Ascending aorta (tissue), 2 donors: ENCODE measurements around the gene BOC. TPM values are rescaled to one million over a fixed set of nuclear protein-coding genes. Genes with fewer than 3 reads are reported as not detected.

Experiments
- DNase-seq, 2 donors: peaks; one replicate each; pipeline ENCODE4 v3.0.0-alpha.2; 2019; ENCODE audit warnings: low spot score in 2 of 2
- H3K27ac ChIP-seq, 2 donors: fragments of 200-600 bp; sonication (generic); one replicate each; pipeline ENCODE4 v1.5.1; 2016 to 2017; ENCODE audit warnings: mild to moderate bottlenecking in 1 of 2
- H3K27me3 ChIP-seq: fragments of 200-600 bp; sonication (generic); one replicate; pipeline ENCODE4 v1.5.1; 2017
- H3K36me3 ChIP-seq, 2 donors: fragments of 200-600 bp; sonication (generic); one replicate each; pipeline ENCODE4 v1.5.1; 2016
- H3K4me1 ChIP-seq, 2 donors: fragments of 200-600 bp; sonication (generic); one replicate each; pipeline ENCODE4 v1.5.1; 2016 to 2017; ENCODE audit warnings: mild to moderate bottlenecking in 1 of 2
- H3K4me3 ChIP-seq, 2 donors: fragments of 200-600 bp; sonication (generic); one replicate each; pipeline ENCODE4 v1.5.1; 2016 to 2017; ENCODE audit warnings: mild to moderate bottlenecking in 1 of 2
- H3K9me3 ChIP-seq, 2 donors: fragments of 200-600 bp; sonication (generic); one replicate each; pipeline ENCODE4 v1.5.1; 2016
- intact Hi-C: fragments of 100-400 bp; cut with DNase I; formaldehyde crosslinking; loops from one replicate; pipeline ENCODE4 v1.15.1; 2023
- total RNA-seq: library from RNA; depleted of rRNA; stranded (reverse); fragments of >200 nt; gene quantifications from one replicate; pipeline ENCODE4 v1.1.0, GENCODE V29; 2016
- TF ChIP-seq, protein P1 (sequence below), 3 experiments: fragments of 200-600 bp in 2 of 3; fragments of 450-650 bp in 1 of 3; sonication (generic) in 2 of 3; IDR thresholded peaks; one replicate each; pipeline ENCODE4 v1.5.1; 2016 to 2019; ENCODE audit warnings: antibody characterized with exemption in 3 of 3, mild to moderate bottlenecking in 1 of 3, moderate library complexity in 1 of 3

Gene BOC
- total RNA-seq, 1 donor from 2014 or later, result 31.3 TPM

DNA sequence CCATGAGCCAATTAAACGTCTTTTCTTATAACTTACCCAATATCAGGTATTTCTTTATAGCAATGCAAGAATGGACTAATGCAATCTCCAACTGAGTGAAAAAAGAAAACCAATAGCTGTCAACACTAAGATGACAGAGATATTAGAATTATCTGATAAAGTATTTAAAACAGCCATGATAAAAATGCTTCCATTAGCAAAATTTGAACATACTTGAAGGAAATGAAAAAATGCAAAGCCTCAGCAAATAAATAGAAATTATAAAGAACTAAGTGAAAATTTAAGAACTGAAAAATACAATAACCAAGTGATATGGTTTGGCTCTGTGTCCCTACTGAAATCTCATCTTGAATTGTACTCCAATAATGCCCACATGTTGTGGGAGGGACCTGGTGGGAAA is 99.6 kb downstream of the BOC start:
- H3K27me3 ChIP-seq, result no peaks in the 10 kb centered on the region
- DNase-seq, result no peak
- intact Hi-C loops, result no loop called here
- peaks cover 0 to 13% of the 10 kb centered on the region in 2 donors for H3K9me3 ChIP-seq
- no peak overlapping the region for H3K27ac ChIP-seq
- TF ChIP-seq, protein P1, sequence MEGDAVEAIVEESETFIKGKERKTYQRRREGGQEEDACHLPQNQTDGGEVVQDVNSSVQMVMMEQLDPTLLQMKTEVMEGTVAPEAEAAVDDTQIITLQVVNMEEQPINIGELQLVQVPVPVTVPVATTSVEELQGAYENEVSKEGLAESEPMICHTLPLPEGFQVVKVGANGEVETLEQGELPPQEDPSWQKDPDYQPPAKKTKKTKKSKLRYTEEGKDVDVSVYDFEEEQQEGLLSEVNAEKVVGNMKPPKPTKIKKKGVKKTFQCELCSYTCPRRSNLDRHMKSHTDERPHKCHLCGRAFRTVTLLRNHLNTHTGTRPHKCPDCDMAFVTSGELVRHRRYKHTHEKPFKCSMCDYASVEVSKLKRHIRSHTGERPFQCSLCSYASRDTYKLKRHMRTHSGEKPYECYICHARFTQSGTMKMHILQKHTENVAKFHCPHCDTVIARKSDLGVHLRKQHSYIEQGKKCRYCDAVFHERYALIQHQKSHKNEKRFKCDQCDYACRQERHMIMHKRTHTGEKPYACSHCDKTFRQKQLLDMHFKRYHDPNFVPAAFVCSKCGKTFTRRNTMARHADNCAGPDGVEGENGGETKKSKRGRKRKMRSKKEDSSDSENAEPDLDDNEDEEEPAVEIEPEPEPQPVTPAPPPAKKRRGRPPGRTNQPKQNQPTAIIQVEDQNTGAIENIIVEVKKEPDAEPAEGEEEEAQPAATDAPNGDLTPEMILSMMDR (IDR thresholded peaks at IDR 0.05), result no peak
- no peak overlapping the region for H3K4me3 ChIP-seq
- H3K36me3 ChIP-seq, result peaks cover 3 to 9% of the 10 kb centered on the region in 2 donors
- H3K4me1 ChIP-seq, result no peaks in the 10 kb centered on the region

GRCh38 chr3:113312416-113312815 is 101.1 kb downstream of the BOC start:
- H3K4me3 ChIP-seq, result no peak overlapping the region
- no peak overlapping the region for H3K27ac ChIP-seq
- intact Hi-C loops, result no loop called here
- TF ChIP-seq, protein P1 (IDR thresholded peaks at IDR 0.05), result no peak
- no peak for DNase-seq
- H3K27me3 ChIP-seq, result no peaks in the 10 kb centered on the region
- peaks cover 0 to 13% of the 10 kb centered on the region in 2 donors for H3K9me3 ChIP-seq
- H3K36me3 ChIP-seq, result peaks cover 3 to 9% of the 10 kb centered on the region in 2 donors
- no peaks in the 10 kb centered on the region for H3K4me1 ChIP-seq

DNA sequence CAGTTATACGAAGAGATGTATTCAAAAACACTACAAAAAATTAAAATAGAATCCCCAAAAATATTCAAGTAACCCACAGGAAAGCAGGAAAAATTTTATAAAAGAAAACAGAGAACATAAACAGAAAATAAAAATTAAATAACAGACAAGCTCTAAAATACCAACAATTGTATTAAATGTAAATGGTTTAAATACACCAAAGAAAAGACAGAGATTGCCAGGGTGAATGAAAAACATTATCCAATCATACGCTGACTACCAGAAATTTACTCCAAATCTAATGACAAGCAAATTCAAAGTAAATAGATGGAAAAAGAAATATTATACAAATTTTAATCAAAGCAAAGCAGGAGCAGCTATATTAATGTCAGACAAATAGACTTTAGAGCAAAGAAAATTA is 103.6 kb downstream of the BOC start:
- Histone ChIP-seq H3K4me3 (no peak overlapping the region), H3K27me3 (no peaks in the 10 kb centered on the region), H3K36me3 (peaks cover 3 to 6% of the 10 kb centered on the region in 2 donors), H3K9me3 (peaks cover 0 to 13% of the 10 kb centered on the region in 2 donors), H3K27ac (no peak overlapping the region), H3K4me1 (no peaks in the 10 kb centered on the region)
- intact Hi-C loops, result no loop called here
- TF ChIP-seq, protein P1 (IDR thresholded peaks at IDR 0.05), result no peak
- no peak for DNase-seq

DNA sequence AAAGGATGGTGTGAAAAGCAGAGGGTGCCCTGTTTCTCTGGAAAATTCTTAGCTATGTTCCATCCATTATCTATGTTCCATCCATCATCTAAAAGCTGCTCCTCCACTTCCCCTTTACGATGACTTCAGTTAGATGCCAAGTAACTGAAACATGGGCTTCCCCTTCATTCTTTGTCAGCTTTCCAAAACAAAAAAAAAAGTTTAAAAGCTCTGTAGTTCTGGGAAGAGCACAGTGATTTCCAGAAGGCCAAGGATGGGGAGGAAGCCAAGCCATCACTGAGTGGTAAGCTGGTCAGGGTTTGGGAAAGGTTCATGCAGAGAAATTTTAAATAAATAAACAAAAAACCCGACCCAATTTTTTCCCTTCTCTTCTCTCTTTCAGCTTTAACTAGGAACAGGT is 118.4 kb downstream of the BOC start:
- no peak for DNase-seq
- Histone ChIP-seq H3K4me3 (no peak overlapping the region), H3K36me3 (peaks cover 0 to 3% of the 10 kb centered on the region in 2 donors), H3K4me1 (no peaks in the 10 kb centered on the region), H3K27me3 (no peaks in the 10 kb centered on the region), H3K27ac (no peak overlapping the region), H3K9me3 (no peaks in the 10 kb centered on the region)
- TF ChIP-seq, protein P1 (IDR thresholded peaks at IDR 0.05), result no peak
- intact Hi-C loops, result no loop called here

GRCh38 chr3:113330742-113331141 is 119.4 kb downstream of the BOC start:
- Histone ChIP-seq H3K27ac (no peak overlapping the region), H3K4me3 (no peak overlapping the region), H3K36me3 (peaks cover 0 to 3% of the 10 kb centered on the region in 2 donors), H3K4me1 (no peaks in the 10 kb centered on the region), H3K9me3 (no peaks in the 10 kb centered on the region), H3K27me3 (no peaks in the 10 kb centered on the region)
- TF ChIP-seq, protein P1 (IDR thresholded peaks at IDR 0.05), result no peak
- intact Hi-C loops, result no loop called here
- no peak for DNase-seq

DNA sequence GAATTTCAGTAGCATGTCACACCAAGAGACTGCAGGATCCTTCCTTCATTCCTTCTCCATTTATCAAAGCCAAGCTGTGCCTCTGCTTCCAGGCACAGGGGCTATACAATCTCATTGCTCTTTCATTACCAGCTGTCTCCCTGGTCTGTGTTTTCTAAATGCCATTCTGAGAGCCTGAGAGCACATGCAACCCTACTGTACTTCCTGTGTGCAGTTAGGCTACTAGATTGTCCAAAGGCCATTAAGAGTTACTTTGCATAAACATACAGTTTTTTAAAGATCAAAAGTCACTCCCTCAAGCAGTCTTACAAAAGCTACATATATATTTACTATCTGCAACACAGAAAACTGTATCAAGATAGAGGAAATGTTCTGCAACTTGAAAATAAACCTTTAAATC is 119.8 kb downstream of the BOC start:
- TF ChIP-seq, protein P1 (IDR thresholded peaks at IDR 0.05), result no peak
- H3K36me3 ChIP-seq, result no peaks in the 10 kb centered on the region
- intact Hi-C loops, result no loop called here
- no peak for DNase-seq
- no peak overlapping the region for H3K27ac ChIP-seq
- no peaks in the 10 kb centered on the region for H3K27me3 ChIP-seq
- H3K4me1 ChIP-seq, result no peaks in the 10 kb centered on the region
- H3K4me3 ChIP-seq, result no peak overlapping the region
- no peaks in the 10 kb centered on the region for H3K9me3 ChIP-seq
